Breast epithelium (tissue), 4 donors: Measurements from ENCODE around the gene CEP57L1. TPM values are rescaled to one million over a fixed set of nuclear protein-coding genes. Genes with fewer than 3 reads are reported as not detected.

Experiments used
- DNase-seq, 2 donors: peaks; one replicate each; pipeline ENCODE4 v3.0.0-alpha.2; 2019; ENCODE audit warnings: low spot score in 2 of 2
- H3K27ac ChIP-seq, 2 donors: fragments of 200-600 bp; sonication (generic) in 1 of 2; one replicate each; pipeline ENCODE4 v1.5.1; 2016 to 2019; ENCODE audit warnings: mild to moderate bottlenecking in 1 of 2
- H3K27me3 ChIP-seq, 2 donors: fragments of 200-600 bp; sonication (generic) in 1 of 2; one replicate each; pipeline versions ENCODE4 v1.5.1 to v1.6.0; 2017 to 2019; ENCODE audit warnings: control low read depth in 1 of 2, mild to moderate bottlenecking in 1 of 2
- H3K36me3 ChIP-seq: fragments of 200-600 bp; one replicate; pipeline ENCODE4 v1.5.1; 2019
- H3K4me1 ChIP-seq, 2 donors: fragments of 200-600 bp; sonication (generic); one replicate each; pipeline ENCODE4 v1.5.1; 2016 to 2019; ENCODE audit warnings: control low read depth in 1 of 2
- H3K4me3 ChIP-seq, 3 donors: fragments of 200-600 bp; sonication (generic); 1 replicate in 2 of 3; 2 replicates in 1 of 3; pipeline ENCODE4 v1.5.1; 2016 to 2019; ENCODE audit warnings: mild to moderate bottlenecking in 3 of 3, moderate library complexity in 2 of 3
- H3K9me3 ChIP-seq, 2 donors: fragments of 200-600 bp; sonication (generic) in 1 of 2; one replicate each; pipeline ENCODE4 v1.5.1; 2016 to 2019; ENCODE audit warnings: control low read depth in 1 of 2
- CTCF ChIP-seq, 3 donors: fragments of 450-650 bp; IDR thresholded peaks; one replicate each; pipeline ENCODE4 v1.5.1; 2016 to 2017; ENCODE audit warnings: antibody characterized with exemption in 3 of 3, mild to moderate bottlenecking in 3 of 3, moderate library complexity in 3 of 3
- POLR2A ChIP-seq: fragments of 450-650 bp; IDR thresholded peaks from one replicate; pipeline ENCODE4 v1.6.1; 2016; ENCODE audit warnings: antibody characterized with exemption, mild to moderate bottlenecking, moderate library complexity
- POLR2AphosphoS5 ChIP-seq, 3 donors: sonication (generic); formaldehyde crosslinking; IDR thresholded peaks; one replicate each; pipeline ENCODE4 v1.6.1; 2017; ENCODE audit warnings: antibody characterized with exemption in 3 of 3
- intact Hi-C: fragments of 100-400 bp; cut with DNase I; formaldehyde crosslinking; loops from one replicate; pipeline ENCODE4 v1.15.1; 2023; ENCODE audit warnings: low total_unique reads
- total RNA-seq, 3 donors: library from RNA; depleted of rRNA; stranded (reverse); fragments of >200 nt; gene quantifications; one replicate each; pipeline ENCODE4 v1.1.0, GENCODE V29; 2016

The CEP57L1 gene
- total RNA-seq, 3 donors from 2014 or later: 14.1 to 23.7 (median 19.8) TPM

DNA sequence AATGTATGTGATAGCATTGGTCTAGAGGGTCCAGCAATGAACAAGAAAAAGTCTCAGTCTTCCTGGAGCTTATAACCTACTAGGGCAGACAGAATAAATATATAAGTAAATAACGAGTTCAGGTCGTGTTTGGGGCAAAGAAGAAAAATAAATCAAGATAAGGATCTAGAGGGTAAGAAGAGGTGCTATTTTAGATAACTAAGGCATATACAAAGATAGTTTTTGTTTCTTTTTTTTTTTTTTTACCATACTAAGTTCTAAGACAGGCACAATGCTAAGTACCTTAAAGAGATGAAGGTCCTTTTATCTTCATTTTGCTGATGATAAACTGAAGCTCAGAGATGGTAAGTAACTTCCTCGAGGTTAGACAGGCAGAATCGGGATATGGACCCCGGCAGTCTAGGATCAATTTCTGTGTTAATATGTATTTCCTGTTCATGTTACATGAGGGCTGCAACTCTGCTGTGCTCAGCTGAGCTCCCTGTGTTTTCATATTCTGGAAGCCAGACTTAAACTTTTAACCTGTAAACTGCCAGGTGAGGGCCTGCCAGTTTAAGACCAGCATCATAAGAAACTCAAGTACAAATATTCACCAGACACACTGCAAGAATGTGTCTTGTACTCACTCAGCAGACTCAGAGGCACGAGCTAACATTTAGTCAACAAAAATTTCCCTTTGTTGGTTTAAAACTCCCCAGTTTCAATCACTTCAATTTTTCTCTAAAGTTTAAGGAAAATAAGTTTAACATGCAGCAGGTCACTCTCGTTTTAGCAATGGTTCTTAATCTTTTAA is 24.0 kb upstream of the CEP57L1 start:
- Histone ChIP-seq H3K9me3 (no peaks in the 10 kb centered on the region), H3K36me3 (no peaks in the 10 kb centered on the region), H3K4me1 (no peaks in the 10 kb centered on the region), H3K27me3 (no peaks in the 10 kb centered on the region), H3K4me3 (no peak overlapping the region), H3K27ac (no peak overlapping the region)
- no peak for TF ChIP-seq POLR2A
- TF ChIP-seq CTCF (IDR thresholded peaks at IDR 0.05): no peak
- TF ChIP-seq POLR2AphosphoS5 (IDR thresholded peaks at IDR 0.05): no peak
- intact Hi-C loops: no loop called here
- no peak for DNase-seq

- no peak for DNase-seq
- no peak overlapping the region for H3K27ac ChIP-seq
These were observed 21.8 kb upstream of the CEP57L1 start for GRCh38 chr6:109073344-109074132.

DNA sequence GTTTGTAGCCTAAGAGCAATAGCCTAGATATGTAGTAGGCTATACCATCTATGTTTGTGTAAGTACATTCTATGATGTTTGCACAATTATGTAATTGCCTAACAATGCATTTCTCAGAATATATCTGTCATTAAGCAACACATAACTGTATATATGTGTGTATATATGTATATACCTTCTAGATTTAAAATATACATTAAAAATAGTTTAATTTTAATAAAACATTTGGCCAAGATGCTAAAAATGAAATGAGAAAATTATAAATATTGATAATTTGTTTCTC is 21.2 kb upstream of the CEP57L1 start:
- Histone ChIP-seq H3K4me1 (no peaks in the 10 kb centered on the region), H3K4me3 (no peak overlapping the region), H3K9me3 (no peaks in the 10 kb centered on the region), H3K27me3 (no peaks in the 10 kb centered on the region), H3K27ac (no peak overlapping the region), H3K36me3 (no peaks in the 10 kb centered on the region)
- no peak for TF ChIP-seq POLR2A
- no peak for TF ChIP-seq POLR2AphosphoS5 (IDR thresholded peaks at IDR 0.05)
- TF ChIP-seq CTCF (IDR thresholded peaks at IDR 0.05): no peak
- intact Hi-C loops: no loop called here
- no peak for DNase-seq

More at GRCh38 chr6:109073344-109074132, 21.8 kb upstream of the CEP57L1 start:
- TF ChIP-seq POLR2A: no peak
- peak; percentile 32 to 70 (median 67) for TF ChIP-seq CTCF (IDR thresholded peaks at IDR 0.05)
- no peaks in the 10 kb centered on the region for H3K27me3 ChIP-seq
- no peaks in the 10 kb centered on the region for H3K36me3 ChIP-seq
- intact Hi-C loops: no loop called here
- no peaks in the 10 kb centered on the region for H3K9me3 ChIP-seq
- no peaks in the 10 kb centered on the region for H3K4me1 ChIP-seq
- H3K4me3 ChIP-seq: no peak overlapping the region

- Histone ChIP-seq H3K4me1 (no peaks in the 10 kb centered on the region), H3K9me3 (no peaks in the 10 kb centered on the region), H3K27ac (no peak overlapping the region), H3K27me3 (no peaks in the 10 kb centered on the region), H3K4me3 (no peak overlapping the region), H3K36me3 (no peaks in the 10 kb centered on the region)
- TF ChIP-seq POLR2A (no peak), CTCF (IDR thresholded peaks at IDR 0.05) (no peak), POLR2AphosphoS5 (IDR thresholded peaks at IDR 0.05) (no peak)
- intact Hi-C loops: no loop called here
- DNase-seq: no peak
These were observed 19.4 kb upstream of the CEP57L1 start for GRCh38 chr6:109075934-109076333.

DNA sequence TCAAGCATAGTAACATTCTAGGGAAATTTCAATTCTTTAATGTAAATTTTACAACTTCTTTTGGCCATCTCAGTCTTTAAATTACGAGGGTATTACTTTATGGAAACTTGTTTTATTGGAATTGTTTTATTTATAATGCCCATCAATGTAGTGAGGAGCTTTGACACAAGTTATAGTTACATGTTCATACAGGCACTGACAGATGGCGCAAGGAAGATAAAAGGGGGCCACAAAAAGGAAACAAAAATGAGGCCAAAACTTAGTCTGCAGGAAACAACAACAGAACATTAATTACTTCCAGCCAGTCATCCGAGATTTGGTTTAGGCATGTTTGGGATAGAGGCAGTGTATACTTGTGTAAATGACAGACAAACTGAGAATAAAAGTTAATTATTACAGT is 18.9 kb upstream of the CEP57L1 start:
- Histone ChIP-seq H3K4me1 (no peaks in the 10 kb centered on the region), H3K27ac (no peak overlapping the region), H3K27me3 (no peaks in the 10 kb centered on the region), H3K4me3 (no peak overlapping the region), H3K36me3 (no peaks in the 10 kb centered on the region), H3K9me3 (no peaks in the 10 kb centered on the region)
- TF ChIP-seq CTCF (IDR thresholded peaks at IDR 0.05): no peak
- no peak for TF ChIP-seq POLR2AphosphoS5 (IDR thresholded peaks at IDR 0.05)
- no peak for TF ChIP-seq POLR2A
- intact Hi-C loops: no loop called here
- no peak for DNase-seq
